Measurements from ENCODE around the gene OR10A4.

DNA sequence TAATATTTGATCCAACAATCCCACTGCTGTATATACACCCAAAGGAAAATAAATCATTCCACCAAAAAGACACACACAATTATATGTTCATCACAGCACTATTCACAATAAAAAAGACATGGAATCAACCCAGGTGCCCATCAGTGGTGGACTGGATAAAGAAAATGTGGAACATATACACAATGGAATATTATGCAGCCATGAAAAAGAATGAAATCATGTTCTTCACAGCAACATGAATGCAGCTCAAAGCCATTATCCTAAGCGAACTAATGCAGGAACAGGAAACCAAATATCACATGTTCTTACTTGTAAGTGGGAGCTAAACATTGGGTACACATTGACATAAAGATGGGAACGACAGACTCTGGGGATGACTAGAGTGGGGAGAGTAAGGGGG lies 43.3 kb downstream of the OR10A4 start:
- TF ChIP-seq EZH2phosphoT487 (IDR thresholded peaks at IDR 0.05; ENCODE audit: borderline replicate concordance, low read length), result no peak
- TF ChIP-seq, protein P1, sequence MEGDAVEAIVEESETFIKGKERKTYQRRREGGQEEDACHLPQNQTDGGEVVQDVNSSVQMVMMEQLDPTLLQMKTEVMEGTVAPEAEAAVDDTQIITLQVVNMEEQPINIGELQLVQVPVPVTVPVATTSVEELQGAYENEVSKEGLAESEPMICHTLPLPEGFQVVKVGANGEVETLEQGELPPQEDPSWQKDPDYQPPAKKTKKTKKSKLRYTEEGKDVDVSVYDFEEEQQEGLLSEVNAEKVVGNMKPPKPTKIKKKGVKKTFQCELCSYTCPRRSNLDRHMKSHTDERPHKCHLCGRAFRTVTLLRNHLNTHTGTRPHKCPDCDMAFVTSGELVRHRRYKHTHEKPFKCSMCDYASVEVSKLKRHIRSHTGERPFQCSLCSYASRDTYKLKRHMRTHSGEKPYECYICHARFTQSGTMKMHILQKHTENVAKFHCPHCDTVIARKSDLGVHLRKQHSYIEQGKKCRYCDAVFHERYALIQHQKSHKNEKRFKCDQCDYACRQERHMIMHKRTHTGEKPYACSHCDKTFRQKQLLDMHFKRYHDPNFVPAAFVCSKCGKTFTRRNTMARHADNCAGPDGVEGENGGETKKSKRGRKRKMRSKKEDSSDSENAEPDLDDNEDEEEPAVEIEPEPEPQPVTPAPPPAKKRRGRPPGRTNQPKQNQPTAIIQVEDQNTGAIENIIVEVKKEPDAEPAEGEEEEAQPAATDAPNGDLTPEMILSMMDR (conservative IDR thresholded peaks at IDR 0.05; ENCODE audit: low read depth, low read length), result no peak
